GM12892 (cell line): ENCODE data around the gene B3GALNT2.

Source experiments
- POLR2A ChIP-seq: IDR thresholded peaks from 2 replicates; pipeline ENCODE4 v1.6.1; 2011; ENCODE audit warnings: low read depth, low read length, control low read depth
- POLR2AphosphoS5 ChIP-seq: IDR thresholded peaks from 2 replicates; pipeline ENCODE4 v1.6.1; 2011; ENCODE audit warnings: low read depth, low read length, control low read depth
- TAF1 ChIP-seq: IDR thresholded peaks from 2 replicates; pipeline ENCODE4 v1.6.1; 2011; ENCODE audit warnings: low read depth, mild to moderate bottlenecking, control low read depth, low read length, borderline replicate concordance

DNA sequence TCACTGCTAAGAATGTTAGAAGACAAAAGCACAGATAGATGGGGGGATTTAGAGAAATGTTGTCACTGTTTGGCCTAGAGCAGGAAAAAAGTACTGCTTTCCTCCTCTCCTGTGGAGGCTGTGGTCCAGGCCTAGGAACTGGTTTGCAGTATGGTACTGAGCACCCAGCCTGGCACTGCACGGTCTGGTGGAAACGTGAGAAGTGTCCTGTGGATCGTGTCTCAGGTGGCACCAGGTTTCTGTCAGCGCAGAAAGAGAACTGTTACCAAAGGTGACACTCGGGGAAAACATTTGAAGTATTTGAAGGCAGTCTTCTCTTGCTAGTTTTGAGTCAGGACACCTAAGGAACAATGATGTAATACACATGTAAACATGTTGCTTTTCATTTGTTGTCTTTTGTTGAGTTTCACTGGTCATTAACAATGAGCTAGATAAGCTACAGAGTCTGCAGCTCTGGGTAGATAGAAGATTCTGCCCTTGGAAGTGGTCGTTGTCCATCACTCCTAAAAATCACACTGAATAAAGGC is 63.0 kb downstream of the B3GALNT2 start:
- TF ChIP-seq TAF1 (no peak), POLR2AphosphoS5 (no peak), POLR2A (no peak)
